Lower lobe of right lung (tissue), 2 donors: ENCODE data around the gene DUSP2. TPM values are rescaled to one million over a fixed set of nuclear protein-coding genes. Genes with fewer than 3 reads are reported as not detected.

Experiments
- ATAC-seq, 2 donors: fragments of 200-7000 bp; cut with Tn5 transposase; one replicate each; pipeline ENCODE4 v1.9.1; 2020 to 2022; ENCODE audit warnings: mild to moderate bottlenecking in 2 of 2, moderate library complexity in 2 of 2
- DNase-seq: peaks from one replicate; pipeline ENCODE4 v3.0.0-alpha.2; 2020
- H3K27ac ChIP-seq: fragments of 200-600 bp; one replicate; pipeline ENCODE4 v1.8.0; 2022
- H3K27me3 ChIP-seq: fragments of 200-600 bp; one replicate; pipeline ENCODE4 v1.8.0; 2022; ENCODE audit warnings: low read depth
- H3K36me3 ChIP-seq: fragments of 200-600 bp; one replicate; pipeline ENCODE4 v1.8.0; 2022; ENCODE audit warnings: mild to moderate bottlenecking
- H3K4me1 ChIP-seq: fragments of 200-600 bp; one replicate; pipeline ENCODE4 v1.8.0; 2022
- H3K4me3 ChIP-seq: fragments of 200-600 bp; one replicate; pipeline ENCODE4 v1.8.0; 2022; ENCODE audit warnings: mild to moderate bottlenecking
- H3K9me3 ChIP-seq: fragments of 200-600 bp; one replicate; pipeline ENCODE4 v1.8.0; 2022
- CTCF ChIP-seq: fragments of 200-600 bp; IDR thresholded peaks from one replicate; pipeline ENCODE4 v1.8.0; 2022; ENCODE audit warnings: antibody characterized with exemption, mild to moderate bottlenecking
- intact Hi-C: fragments of 100-400 bp; cut with DNase I; formaldehyde crosslinking; loops from one replicate; pipeline ENCODE4 v1.11.0; 2022
- total RNA-seq: library from RNA; stranded (reverse); fragmentation: NEBNext Ultra II Directional; extraction: Animal tissue kit (Norgen Biotek cat#: 25700); gene quantifications from one replicate; pipeline ENCODE4 v1.2.1, GENCODE V29; 2021
- donor health status: DM: no; HTN: yes; CAD: no; lungs with severe emphysema.

The DUSP2 gene
- total RNA-seq, 1 donor from 2014 or later, result 5.5 TPM

GRCh38 chr2:96117701-96118588 is 27.3 kb downstream of the DUSP2 start:
- Histone ChIP-seq H3K27me3 (peaks cover 41% of the 10 kb centered on the region), H3K4me1 (peaks cover 13% of the 10 kb centered on the region), H3K27ac (no peak overlapping the region), H3K4me3 (no peak overlapping the region), H3K36me3 (no peaks in the 10 kb centered on the region), H3K9me3 (no peaks in the 10 kb centered on the region)
- intact Hi-C loops, result no loop called here
- DNase-seq (peak; percentile 36), ATAC-seq (no peak)
- TF ChIP-seq CTCF, result no peak

GRCh38 chr2:96116879-96117533 is 28.2 kb downstream of the DUSP2 start:
- Histone ChIP-seq H3K27me3 (peaks cover 41% of the 10 kb centered on the region), H3K27ac (peak overlapping the region; percentile 46), H3K4me1 (peaks cover 13% of the 10 kb centered on the region), H3K9me3 (no peaks in the 10 kb centered on the region), H3K36me3 (no peaks in the 10 kb centered on the region), H3K4me3 (peak overlapping the region; percentile 71)
- peak; percentile 76 for TF ChIP-seq CTCF
- intact Hi-C loops, result no loop called here
- DNase-seq (peak; percentile 65), ATAC-seq (peak; percentile 89 to 93)

- H3K27ac ChIP-seq, result peak within 1 kb of the TSS; percentile 46
- intact Hi-C loops, result no loop called here
- H3K9me3 ChIP-seq, result no peaks in the 10 kb centered on the region
- H3K4me1 ChIP-seq, result peaks cover 13% of the 10 kb centered on the region
- peaks cover 41% of the 10 kb centered on the region for H3K27me3 ChIP-seq
- no peaks in the 10 kb centered on the region for H3K36me3 ChIP-seq
- TF ChIP-seq CTCF, result no peak
- H3K4me3 ChIP-seq, result peak within 1 kb of the TSS; percentile 71
- peak; percentile 86 to 92 for ATAC-seq
- DNase-seq, result peak; percentile 82
These were observed 28.8 kb downstream of the DUSP2 start, which contains the start of gene ADRA2B for GRCh38 chr2:96116424-96116878. Gene ADRA2B (minus strand): TSS chr2:96116571. CDS start chr2:96116149, 422 bp downstream.

- intact Hi-C loops, result no loop called here
- H3K4me3 ChIP-seq, result peak overlapping the region; percentile 71
- no peaks in the 10 kb centered on the region for H3K9me3 ChIP-seq
- H3K4me1 ChIP-seq, result peaks cover 13% of the 10 kb centered on the region
- H3K27me3 ChIP-seq, result peaks cover 41% of the 10 kb centered on the region
- ATAC-seq (no peak), DNase-seq (peak; percentile 44)
- TF ChIP-seq CTCF, result no peak
- no peak overlapping the region for H3K27ac ChIP-seq
- no peaks in the 10 kb centered on the region for H3K36me3 ChIP-seq
These were observed 29.4 kb downstream of the DUSP2 start for GRCh38 chr2:96115631-96116423.

- Histone ChIP-seq H3K4me3 (no peak overlapping the region), H3K9me3 (no peaks in the 10 kb centered on the region), H3K36me3 (no peaks in the 10 kb centered on the region), H3K4me1 (peaks cover 13% of the 10 kb centered on the region), H3K27me3 (peaks cover 41% of the 10 kb centered on the region), H3K27ac (no peak overlapping the region)
- intact Hi-C loops, result no loop called here
- no peak for ATAC-seq
- DNase-seq, result peak; percentile 39
- no peak for TF ChIP-seq CTCF
These were observed 30.2 kb downstream of the DUSP2 start for GRCh38 chr2:96114903-96115581.
